Stimulated activated CD4-positive, alpha-beta T cell treated with anti-CD3 and anti-CD28 coated beads, Interleukin-4, amount 100 ng/mL, for 48 hours (primary cell): ENCODE measurements around the gene KATNB1.
"Not testable (repeated sequence)": the region's sequence is repeated elsewhere in the genome, so short reads cannot be mapped to it uniquely, and the experiment has no call there.

ENCODE experiments used
- DNase-seq, 2 donors: peaks; one replicate each; pipeline ENCODE4 v3.0.0-alpha.2; 2020; ENCODE audit warnings: low read depth in 2 of 2

The KATNB1 gene

GRCh38 chr16:57725976-57726375 is 9.6 kb upstream of the KATNB1 start:
- no peak for DNase-seq

- no peak for DNase-seq
Observed at GRCh38 chr16:57726433-57726947, 9.1 kb upstream of the KATNB1 start.

GRCh38 chr16:57727610-57728009 is 8.0 kb upstream of the KATNB1 start:
- DNase-seq = no peak

- no peak for DNase-seq
Observed at GRCh38 chr16:57728336-57729181, 7.0 kb upstream of the KATNB1 start.

GRCh38 chr16:57729182-57729484 is 6.4 kb upstream of the KATNB1 start:
- no peak for DNase-seq

- not testable (repeated sequence) for DNase-seq
Observed at GRCh38 chr16:57729852-57730251, 5.7 kb upstream of the KATNB1 start.

GRCh38 chr16:57730771-57731730 is 4.5 kb upstream of the KATNB1 start:
- no peak for DNase-seq

GRCh38 chr16:57732037-57732436 is 3.5 kb upstream of the KATNB1 start:
- DNase-seq = no peak

GRCh38 chr16:57732714-57733113 is 2.9 kb upstream of the KATNB1 start:
- no peak for DNase-seq

GRCh38 chr16:57734308-57734924 is 1.2 kb upstream of the KATNB1 start:
- DNase-seq = no peak

- DNase-seq = peak; percentile 94 to 96
Observed at GRCh38 chr16:57734925-57735754, 430 bp upstream of the KATNB1 start.

- peak in 1 of 2 donors; percentile 27 for DNase-seq
Observed at GRCh38 chr16:57736419-57737351, 1.1 kb downstream of the KATNB1 start.

- DNase-seq = no peak
Observed at GRCh38 chr16:57738844-57739243, 3.3 kb downstream of the KATNB1 start.

- no peak for DNase-seq
Observed at GRCh38 chr16:57739756-57740422, 4.3 kb downstream of the KATNB1 start.

GRCh38 chr16:57740423-57741071 is 5.0 kb downstream of the KATNB1 start:
- DNase-seq = no peak

GRCh38 chr16:57741660-57742191 is 6.2 kb downstream of the KATNB1 start:
- no peak for DNase-seq

- no peak for DNase-seq
Observed at GRCh38 chr16:57742543-57742942, 7.0 kb downstream of the KATNB1 start.

- no peak for DNase-seq
Observed at GRCh38 chr16:57743458-57743857, 7.9 kb downstream of the KATNB1 start.
